Activated CD4-positive, CD25-positive, alpha-beta regulatory T cell treated with anti-CD3 and anti-CD28 coated beads, Interleukin-2, amount 50 U/mL, for 72 hours (primary cell): Measurements from ENCODE around the gene SETD1B.
"Not testable (repeated sequence)": the region's sequence is repeated elsewhere in the genome, so short reads cannot be mapped to it uniquely, and the experiment has no call there.

Experiments used
- DNase-seq: peaks from one replicate; pipeline ENCODE4 v3.0.0; 2021

SETD1B gene

GRCh38 chr12:121803861-121804416 lies at the start of gene SETD1B:
TSS of gene SETD1B (plus strand) at chr12:121804009. CDS start at chr12:121804738, 729 bp downstream.
- peak; percentile 62 for DNase-seq

GRCh38 chr12:121754836-121755235 lies 49.0 kb upstream of the SETD1B start:
- no peak for DNase-seq

GRCh38 chr12:121755591-121755990 lies 48.2 kb upstream of the SETD1B start:
- DNase-seq, result no peak

- not testable (repeated sequence) for DNase-seq
These were observed 45.3 kb upstream of the SETD1B start for GRCh38 chr12:121758536-121758935.

GRCh38 chr12:121762269-121762668 lies 41.5 kb upstream of the SETD1B start:
- DNase-seq, result no peak

- no peak for DNase-seq
These were observed 39.0 kb upstream of the SETD1B start for GRCh38 chr12:121764808-121765207.

- no peak for DNase-seq
These were observed 38.2 kb upstream of the SETD1B start for GRCh38 chr12:121765573-121765972.

- no peak for DNase-seq
These were observed 37.3 kb upstream of the SETD1B start for GRCh38 chr12:121766290-121767039.

- no peak for DNase-seq
These were observed 36.2 kb upstream of the SETD1B start for GRCh38 chr12:121767525-121768016.

GRCh38 chr12:121769297-121769830 lies 34.4 kb upstream of the SETD1B start:
- DNase-seq, result no peak

- no peak for DNase-seq
These were observed 33.9 kb upstream of the SETD1B start for GRCh38 chr12:121769831-121770301.

GRCh38 chr12:121770388-121770787 lies 33.4 kb upstream of the SETD1B start:
- no peak for DNase-seq

GRCh38 chr12:121770813-121771625 lies 32.8 kb upstream of the SETD1B start:
- DNase-seq, result no peak

- peak; percentile 78 for DNase-seq
These were observed 30.6 kb upstream of the SETD1B start for GRCh38 chr12:121773011-121773777.

GRCh38 chr12:121774968-121775474 lies 28.8 kb upstream of the SETD1B start:
- DNase-seq, result no peak

GRCh38 chr12:121775501-121775900 lies 28.3 kb upstream of the SETD1B start:
- DNase-seq, result no peak

GRCh38 chr12:121776190-121777098 lies 27.4 kb upstream of the SETD1B start:
- peak; percentile 94 for DNase-seq

GRCh38 chr12:121778567-121779421 lies 25.0 kb upstream of the SETD1B start:
- DNase-seq, result no peak

- DNase-seq, result no peak
These were observed 24.4 kb upstream of the SETD1B start for GRCh38 chr12:121779422-121779895.

GRCh38 chr12:121780429-121780828 lies 23.4 kb upstream of the SETD1B start:
- no peak for DNase-seq
